Sigmoid colon (tissue), 4 donors: Measurements from ENCODE around the gene VPS39.

ENCODE experiments used
- POLR2A ChIP-seq, 2 donors: fragments of 450-650 bp; IDR thresholded peaks; one replicate each; pipeline ENCODE4 v1.6.1; 2016; ENCODE audit warnings: antibody characterized with exemption in 2 of 2, mild to moderate bottlenecking in 2 of 2, moderate library complexity in 2 of 2
- POLR2AphosphoS5 ChIP-seq, 4 donors: sonication (generic); formaldehyde crosslinking; IDR thresholded peaks; one replicate each; pipeline ENCODE4 v1.6.1; 2017; ENCODE audit warnings: antibody characterized with exemption in 4 of 4
- TF ChIP-seq, protein P1 (sequence below), 4 experiments: fragments of 450-650 bp in 3 of 4; fragments of 200-600 bp in 1 of 4; IDR thresholded peaks; one replicate each; pipeline ENCODE4 v1.5.1; 2016 to 2019; ENCODE audit warnings: antibody characterized with exemption in 4 of 4, mild to moderate bottlenecking in 3 of 4, moderate library complexity in 2 of 4

DNA sequence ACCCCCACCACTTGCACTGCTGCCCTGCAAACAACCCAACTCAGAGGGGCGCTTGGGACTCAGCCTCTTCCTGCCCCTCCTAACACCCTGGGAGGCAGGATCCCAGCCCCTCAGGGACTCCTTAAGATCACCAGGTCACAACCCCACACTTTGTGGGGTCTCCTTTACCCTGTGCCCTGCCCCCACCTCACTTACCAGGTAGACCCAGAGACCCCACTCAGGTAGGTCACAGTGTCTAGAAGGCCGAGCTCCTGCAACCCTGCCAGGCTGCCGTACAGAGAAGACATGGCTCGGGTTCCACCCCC, 60.7 kb downstream of the VPS39 start:
- TF ChIP-seq, protein P1, sequence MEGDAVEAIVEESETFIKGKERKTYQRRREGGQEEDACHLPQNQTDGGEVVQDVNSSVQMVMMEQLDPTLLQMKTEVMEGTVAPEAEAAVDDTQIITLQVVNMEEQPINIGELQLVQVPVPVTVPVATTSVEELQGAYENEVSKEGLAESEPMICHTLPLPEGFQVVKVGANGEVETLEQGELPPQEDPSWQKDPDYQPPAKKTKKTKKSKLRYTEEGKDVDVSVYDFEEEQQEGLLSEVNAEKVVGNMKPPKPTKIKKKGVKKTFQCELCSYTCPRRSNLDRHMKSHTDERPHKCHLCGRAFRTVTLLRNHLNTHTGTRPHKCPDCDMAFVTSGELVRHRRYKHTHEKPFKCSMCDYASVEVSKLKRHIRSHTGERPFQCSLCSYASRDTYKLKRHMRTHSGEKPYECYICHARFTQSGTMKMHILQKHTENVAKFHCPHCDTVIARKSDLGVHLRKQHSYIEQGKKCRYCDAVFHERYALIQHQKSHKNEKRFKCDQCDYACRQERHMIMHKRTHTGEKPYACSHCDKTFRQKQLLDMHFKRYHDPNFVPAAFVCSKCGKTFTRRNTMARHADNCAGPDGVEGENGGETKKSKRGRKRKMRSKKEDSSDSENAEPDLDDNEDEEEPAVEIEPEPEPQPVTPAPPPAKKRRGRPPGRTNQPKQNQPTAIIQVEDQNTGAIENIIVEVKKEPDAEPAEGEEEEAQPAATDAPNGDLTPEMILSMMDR (IDR thresholded peaks at IDR 0.05), result no peak
- TF ChIP-seq POLR2A (IDR thresholded peaks at IDR 0.05), result no peak
- TF ChIP-seq POLR2AphosphoS5 (IDR thresholded peaks at IDR 0.05), result no peak
